Bronchial epithelial cell (primary cell): ENCODE results near the gene SLC35F6. TPM values are rescaled to one million over a fixed set of nuclear protein-coding genes. Genes with fewer than 3 reads are reported as not detected.

Experiments
- DNase-seq: peaks from one replicate; pipeline ENCODE4 v3.0.0-alpha.2; 2010; ENCODE audit warnings: low read depth
- FAIRE-seq: peaks from 2 replicates; lab custom pipeline; 2011; peaks lifted over from hg19 to GRCh38; lab: Jason Lieb, UNC
- H3K27me3 ChIP-seq: 2 replicates; pipeline ENCODE4 v1.5.1; 2011; ENCODE audit warnings: low read length; ENCODE audit not compliant: control insufficient read depth, insufficient read depth
- H3K36me3 ChIP-seq: 2 replicates; pipeline ENCODE4 v1.5.1; 2011; ENCODE audit warnings: low read length; ENCODE audit not compliant: control insufficient read depth, insufficient read depth
- H3K4me3 ChIP-seq: 2 replicates; pipeline ENCODE4 v1.5.1; 2011; ENCODE audit warnings: mild to moderate bottlenecking, low read depth, low read length, control low read depth
- CTCF ChIP-seq: IDR thresholded peaks from 2 replicates; pipeline ENCODE4 v1.5.1; 2011; ENCODE audit warnings: mild to moderate bottlenecking, moderate library complexity, low read length, control low read depth, inconsistent platforms; ENCODE audit not compliant: insufficient read depth, severe bottlenecking
- total RNA-seq: library from RNA; depleted of rRNA; stranded (reverse); fragments of >200 nt; gene quantifications from 2 replicates; pipeline ENCODE4 v1.2.1, GENCODE V29; 2014

The SLC35F6 gene
- total RNA-seq, 1 donor from 2014 or later: 29.2 TPM

GRCh38 chr2:26801796-26802195 lies 37.7 kb downstream of the SLC35F6 start:
- no peak for FAIRE-seq
- no peaks in the 10 kb centered on the region for H3K36me3 ChIP-seq
- no peak for DNase-seq
- no peak for TF ChIP-seq CTCF
- H3K27me3 ChIP-seq: no peaks in the 10 kb centered on the region
- H3K4me3 ChIP-seq: no peak overlapping the region

GRCh38 chr2:26805241-26805676 lies 41.2 kb downstream of the SLC35F6 start:
- Histone ChIP-seq H3K4me3 (no peak overlapping the region), H3K27me3 (peaks cover 1% of the 10 kb centered on the region), H3K36me3 (no peaks in the 10 kb centered on the region)
- FAIRE-seq: no peak
- TF ChIP-seq CTCF: no peak
- peak; percentile 99 for DNase-seq

GRCh38 chr2:26807788-26808460 lies 43.8 kb downstream of the SLC35F6 start:
- no peak overlapping the region for H3K4me3 ChIP-seq
- H3K27me3 ChIP-seq: peaks cover 2% of the 10 kb centered on the region
- H3K36me3 ChIP-seq: no peaks in the 10 kb centered on the region
- DNase-seq (no peak), FAIRE-seq (no peak)
- TF ChIP-seq CTCF: no peak

GRCh38 chr2:26809211-26809610 lies 45.1 kb downstream of the SLC35F6 start:
- Histone ChIP-seq H3K36me3 (no peaks in the 10 kb centered on the region), H3K27me3 (peaks cover 2% of the 10 kb centered on the region), H3K4me3 (no peak overlapping the region)
- FAIRE-seq: no peak
- DNase-seq: peak; percentile 53
- TF ChIP-seq CTCF: no peak

- peaks cover 2% of the 10 kb centered on the region for H3K27me3 ChIP-seq
- DNase-seq: no peak
- H3K4me3 ChIP-seq: no peak overlapping the region
- no peak for FAIRE-seq
- H3K36me3 ChIP-seq: no peaks in the 10 kb centered on the region
- no peak for TF ChIP-seq CTCF
These were observed 45.9 kb downstream of the SLC35F6 start for GRCh38 chr2:26809876-26810577.
